ENCODE data around the gene LIMS2.

- TF ChIP-seq CTCF (IDR thresholded peaks at IDR 0.05) = peak in 2 of 4 donors; percentile 11 to 12
- TF ChIP-seq POLR2A (IDR thresholded peaks at IDR 0.05) = no peak
These were observed 35.0 kb downstream of the LIMS2 start for GRCh38 chr2:127640082-127641072.

All from right lobe of liver (tissue), 4 donors.